Left ventricle myocardium superior (tissue), 1 donor: ENCODE measurements around the gene RPTOR. TPM values are rescaled to one million over a fixed set of nuclear protein-coding genes. Genes with fewer than 3 reads are reported as not detected.
A peak's percentile ranks its signal among the peaks of the same experiment; 100 is the strongest.

Experiments used
- ATAC-seq: fragments of 200-7000 bp; cut with Tn5 transposase; one replicate; pipeline ENCODE4 v1.9.1; 2020; ENCODE audit warnings: mild to moderate bottlenecking, moderate library complexity
- DNase-seq: peaks from one replicate; pipeline ENCODE4 v3.0.0-alpha.2; 2020
- intact Hi-C: fragments of 100-400 bp; cut with micrococcal nuclease; formaldehyde crosslinking; loops from one replicate; pipeline ENCODE4 v1.11.0; 2022
- total RNA-seq: library from RNA; stranded (reverse); fragmentation: NEBNext Ultra II Directional; extraction: Animal tissue kit (Norgen Biotek cat#: 25700); gene quantifications from one replicate; pipeline ENCODE4 v1.2.1, GENCODE V29; 2021
- donor health status: DM: no; HTN: yes; CAD: no; lungs with severe emphysema.

Gene RPTOR
- total RNA-seq, 1 donor from 2014 or later = 20.9 TPM

DNA sequence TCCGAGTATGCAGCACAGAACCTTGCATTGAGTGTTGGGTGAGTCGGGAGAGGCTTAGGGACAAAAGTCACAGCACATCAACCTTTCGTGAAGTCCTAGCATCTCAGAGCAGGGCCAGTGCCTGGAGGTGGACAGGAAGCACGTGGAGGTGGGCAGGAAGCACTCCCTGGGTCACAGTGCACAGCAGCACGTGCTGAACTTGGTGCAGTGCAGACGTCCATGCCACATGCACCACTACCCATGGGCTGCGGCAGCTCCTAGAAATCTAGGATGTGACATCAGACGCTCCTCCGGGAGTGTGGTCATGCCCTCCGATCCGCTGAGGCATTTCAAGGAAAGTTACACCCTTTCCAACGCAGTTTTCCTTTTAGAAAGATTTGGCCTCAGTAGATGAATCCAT, 363.6 kb downstream of the RPTOR start:
- ATAC-seq (no peak), DNase-seq (peak; percentile 16)
- intact Hi-C loops = no loop called here

DNA sequence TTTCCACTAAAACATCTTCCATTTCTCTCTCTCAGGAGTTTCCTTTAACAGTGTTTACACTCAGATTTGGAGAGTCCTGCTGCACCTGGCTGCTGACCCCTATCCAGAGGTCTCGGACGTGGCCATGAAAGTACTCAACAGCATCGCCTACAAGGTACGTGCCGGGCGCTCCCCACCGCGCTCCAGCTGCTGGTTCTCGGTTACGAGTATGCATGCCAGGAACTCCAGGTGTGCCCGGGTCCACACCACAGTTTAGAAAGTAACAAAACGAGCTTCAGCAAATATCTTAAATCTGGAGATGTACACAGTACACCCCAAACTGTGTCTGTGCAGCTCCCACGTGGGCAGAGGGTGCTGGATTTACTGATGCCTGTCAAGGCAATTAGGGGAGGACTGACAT, 364.1 kb downstream of the RPTOR start:
- peak; percentile 21 for DNase-seq
- no peak for ATAC-seq
- intact Hi-C loops = no loop called here

DNA sequence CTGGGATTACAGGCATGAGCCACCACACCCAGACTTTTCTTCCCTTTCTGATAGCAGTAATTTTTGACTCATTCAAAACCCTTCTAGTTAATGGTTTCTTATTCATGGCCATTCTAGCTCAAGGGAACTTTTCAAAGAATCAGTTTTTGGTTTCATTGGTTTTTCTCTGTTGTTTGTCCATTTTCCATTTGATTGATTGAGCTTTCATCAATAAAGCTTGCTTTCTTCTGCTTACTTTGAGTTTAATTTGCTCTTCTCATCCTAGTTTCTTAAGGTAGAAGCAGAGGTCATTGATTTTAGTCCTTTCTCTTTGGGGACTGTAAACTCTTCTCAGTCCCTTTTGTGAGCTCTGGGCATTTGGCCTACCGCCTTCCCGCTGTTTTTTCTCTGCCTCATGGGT, 365.0 kb downstream of the RPTOR start:
- no peak for ATAC-seq
- DNase-seq = no peak
- intact Hi-C loops = no loop called here

DNA sequence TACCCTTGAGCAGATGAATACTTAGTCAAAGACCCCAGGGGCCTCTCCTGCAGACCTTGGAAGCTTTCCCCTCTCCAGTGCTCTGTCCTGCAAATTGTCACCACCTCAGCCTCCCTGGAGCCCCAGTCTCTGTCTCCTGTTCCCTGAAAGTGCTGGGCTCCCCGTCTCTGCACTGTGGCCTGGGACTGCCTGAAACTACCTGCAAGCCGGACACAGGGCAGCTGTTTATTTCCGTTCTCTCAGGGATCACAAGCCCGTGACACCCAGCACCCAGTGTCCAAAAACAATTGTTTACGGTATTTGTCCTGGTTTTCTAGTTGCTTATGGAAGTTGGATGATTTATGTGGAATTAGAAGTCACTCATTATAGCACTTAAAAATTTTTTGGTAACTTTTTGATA, 365.4 kb downstream of the RPTOR start:
- no peak for DNase-seq
- ATAC-seq = no peak
- intact Hi-C loops = no loop called here

DNA sequence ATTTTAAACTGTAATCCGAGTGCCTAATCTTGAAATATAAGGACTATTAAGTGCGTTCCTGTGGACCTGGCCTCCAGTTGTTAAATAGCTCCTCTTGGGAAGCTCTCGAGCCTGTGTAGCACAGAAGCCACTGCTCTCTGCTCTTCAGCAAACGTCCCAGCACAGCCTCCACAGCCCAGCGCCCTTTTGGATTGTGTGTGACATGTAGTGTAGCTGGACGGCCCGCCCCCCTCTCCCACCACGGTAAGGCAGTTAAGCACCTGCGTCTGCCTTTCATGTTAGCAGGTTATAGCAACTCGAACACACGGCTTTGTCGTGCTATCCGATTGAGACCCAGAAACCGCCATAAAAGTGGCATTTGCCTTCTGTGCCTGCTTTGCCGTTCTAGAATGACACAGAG, 367.8 kb downstream of the RPTOR start:
- intact Hi-C loops = no loop called here
- DNase-seq (no peak), ATAC-seq (no peak)

DNA sequence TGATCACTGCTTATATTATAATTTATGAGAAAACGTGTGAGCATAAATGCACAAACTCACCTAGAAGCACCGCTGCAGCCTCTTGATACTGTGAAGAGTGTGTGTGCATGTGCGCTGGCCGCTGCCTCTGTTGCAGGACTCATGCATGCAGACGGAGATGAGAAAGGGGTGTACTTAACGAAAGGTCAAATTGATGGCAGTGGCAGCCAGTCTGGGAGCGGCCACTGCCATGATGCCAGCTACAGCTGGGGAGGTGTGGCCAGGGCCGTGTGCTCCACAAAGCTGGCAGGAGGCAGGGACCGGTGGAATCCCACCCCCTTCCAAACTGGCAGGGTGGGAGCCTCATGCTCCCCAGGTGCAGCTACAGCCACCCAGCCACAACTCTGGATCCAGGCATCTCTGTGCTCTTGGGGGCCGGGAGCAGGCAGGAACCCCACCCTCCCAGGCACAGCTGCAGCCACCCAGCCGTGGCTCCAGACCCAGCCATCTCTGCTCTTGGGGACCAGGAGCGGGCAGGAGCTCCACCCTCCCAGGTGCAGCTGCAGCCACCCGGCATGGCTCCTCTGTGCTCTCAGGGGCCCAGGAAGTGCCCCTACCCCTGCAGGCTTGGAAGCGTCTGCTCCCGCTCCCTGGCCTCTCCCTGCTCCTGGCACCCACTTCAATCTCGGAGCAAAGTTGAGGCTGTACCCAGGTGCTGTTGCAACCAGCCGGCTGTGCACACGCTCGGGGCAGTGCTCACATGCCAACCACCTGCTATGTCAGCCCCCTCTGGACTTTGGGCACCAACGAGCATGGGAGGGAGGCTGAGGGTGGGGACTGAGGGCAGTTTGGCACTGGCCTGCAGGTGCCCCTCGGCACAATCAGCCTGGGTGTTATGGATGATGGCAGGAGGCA, 369.5 kb downstream of the RPTOR start:
- intact Hi-C loops = no loop called here
- DNase-seq (no peak), ATAC-seq (no peak)

DNA sequence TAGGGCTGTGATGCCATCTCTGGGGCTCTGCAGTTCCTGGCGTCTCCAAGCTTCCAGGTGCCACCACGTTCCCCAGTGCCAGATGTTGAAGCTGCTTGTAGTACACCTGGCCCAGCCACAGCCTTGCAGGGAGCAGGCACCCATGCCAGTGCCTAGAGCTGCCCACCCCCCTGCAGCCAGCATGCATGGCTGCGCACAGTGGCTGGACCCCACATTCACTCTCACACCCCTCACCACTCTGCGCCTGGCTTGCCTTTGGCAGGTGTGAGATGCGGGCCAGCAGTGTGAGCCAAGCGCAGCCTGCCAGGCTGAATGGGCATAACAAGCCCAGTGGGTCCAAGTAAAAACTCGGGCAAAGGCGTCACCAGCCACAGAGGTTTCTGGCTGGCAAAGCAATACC, 371.6 kb downstream of the RPTOR start:
- DNase-seq = no peak
- ATAC-seq = no peak
- intact Hi-C loops = no loop called here

DNA sequence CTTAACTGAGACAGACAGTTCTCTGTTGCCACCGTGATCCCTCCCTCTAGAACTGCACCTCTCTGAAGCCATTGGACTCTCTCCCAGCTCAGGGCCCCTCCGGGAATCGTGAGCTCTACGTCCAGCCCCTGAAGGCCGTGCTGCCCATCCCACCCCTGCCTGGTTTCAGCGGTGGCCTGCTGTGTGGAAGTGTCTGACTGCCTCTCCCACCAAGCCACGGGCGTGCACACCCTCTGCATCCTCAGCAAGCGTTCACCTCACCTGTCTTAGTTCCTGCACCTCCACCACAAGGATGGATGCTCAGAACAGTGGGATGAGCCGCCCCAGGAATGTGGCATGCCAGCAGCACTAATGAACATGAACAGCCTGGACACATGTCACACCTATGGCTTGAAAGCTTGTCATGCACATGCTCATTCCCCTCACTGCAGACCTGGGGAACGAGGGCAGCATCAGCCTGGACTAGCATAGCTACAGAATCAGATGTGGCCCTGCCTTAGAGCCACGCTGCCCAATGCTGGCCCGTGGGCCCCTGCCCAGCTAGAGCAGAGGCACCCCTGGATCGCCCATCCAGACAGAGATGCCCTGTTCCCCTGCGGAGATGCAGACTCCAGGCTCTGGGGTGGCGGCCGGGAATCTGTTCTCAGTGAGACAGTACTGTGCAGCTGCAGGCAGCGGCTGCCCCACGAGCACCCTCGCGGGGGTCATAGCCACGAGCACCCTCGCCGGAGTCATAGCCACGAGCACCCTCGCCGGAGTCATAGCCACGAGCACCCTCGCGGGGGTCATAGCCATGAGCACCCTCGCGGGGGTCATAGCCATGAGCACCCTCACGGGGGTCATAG, 373.3 kb downstream of the RPTOR start:
- DNase-seq = no peak
- intact Hi-C loops = no loop called here
- no peak for ATAC-seq

DNA sequence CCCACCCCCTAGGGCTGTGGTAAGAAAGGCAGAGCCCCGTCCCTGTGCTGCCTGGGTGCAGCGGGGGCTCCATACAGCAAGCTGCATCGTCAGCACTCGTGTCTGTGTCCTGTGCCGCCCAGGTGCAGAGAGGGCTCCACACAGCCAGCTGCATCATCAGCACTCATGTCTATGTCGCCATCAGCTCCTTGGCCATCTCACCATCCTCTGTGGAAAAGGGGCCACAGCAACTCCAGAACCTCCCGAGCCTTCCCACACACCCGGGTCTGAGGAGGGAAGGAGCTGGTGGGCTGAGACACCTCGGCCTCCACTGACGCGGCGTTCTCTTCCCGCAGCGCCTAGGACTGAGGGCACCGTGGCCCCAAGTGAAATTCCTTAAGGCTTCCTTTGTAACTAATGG, 374.1 kb downstream of the RPTOR start:
- intact Hi-C loops = no loop called here
- DNase-seq (no peak), ATAC-seq (no peak)

DNA sequence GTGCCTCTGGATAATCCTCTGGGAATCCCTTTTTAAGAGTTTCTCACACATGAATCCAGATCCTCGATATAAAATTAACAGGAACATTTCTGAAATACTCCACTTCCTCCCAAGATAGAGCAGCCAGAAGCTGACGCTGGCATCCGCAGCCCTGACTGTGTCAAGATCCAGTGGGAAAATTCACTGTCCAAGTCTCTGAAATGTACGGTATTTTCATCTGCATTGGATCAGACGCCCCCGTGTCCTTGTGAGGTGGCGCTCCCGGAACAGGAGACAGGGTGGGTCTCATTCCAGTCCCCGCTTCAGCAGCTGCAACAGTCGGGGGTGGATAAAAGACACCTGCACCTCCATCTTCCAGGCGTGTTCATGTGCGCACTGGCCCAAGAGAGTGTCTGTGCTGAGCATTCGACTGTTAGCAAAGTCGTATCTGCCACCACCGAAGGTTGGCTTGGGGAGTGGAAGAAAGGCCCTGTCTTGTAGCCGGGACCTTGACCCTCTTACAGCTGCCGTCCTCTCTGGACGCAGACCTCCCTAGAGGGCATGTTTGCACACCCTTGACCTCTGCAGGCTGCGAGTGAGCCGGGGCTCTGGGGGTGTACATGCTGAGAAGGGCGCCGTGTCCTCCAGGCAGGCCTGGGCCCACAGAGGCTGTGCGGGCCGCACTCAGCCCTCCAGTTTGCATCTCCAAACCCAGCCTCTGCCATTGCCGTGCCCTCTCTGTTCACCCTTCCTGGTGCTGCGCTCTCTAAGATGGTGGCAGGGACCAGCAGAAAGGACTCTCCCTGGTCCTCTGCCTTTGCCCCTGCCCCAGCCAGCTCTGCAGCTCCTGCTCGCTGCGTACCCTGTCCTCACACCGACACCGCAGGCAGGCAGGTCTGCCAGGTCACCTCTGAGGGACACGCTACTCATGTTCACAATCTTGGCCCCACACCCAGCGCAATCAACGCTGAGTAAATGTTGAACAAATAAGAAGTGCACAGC, 375.0 kb downstream of the RPTOR start:
- intact Hi-C loops = no loop called here
- DNase-seq (no peak), ATAC-seq (peak; percentile 60)

DNA sequence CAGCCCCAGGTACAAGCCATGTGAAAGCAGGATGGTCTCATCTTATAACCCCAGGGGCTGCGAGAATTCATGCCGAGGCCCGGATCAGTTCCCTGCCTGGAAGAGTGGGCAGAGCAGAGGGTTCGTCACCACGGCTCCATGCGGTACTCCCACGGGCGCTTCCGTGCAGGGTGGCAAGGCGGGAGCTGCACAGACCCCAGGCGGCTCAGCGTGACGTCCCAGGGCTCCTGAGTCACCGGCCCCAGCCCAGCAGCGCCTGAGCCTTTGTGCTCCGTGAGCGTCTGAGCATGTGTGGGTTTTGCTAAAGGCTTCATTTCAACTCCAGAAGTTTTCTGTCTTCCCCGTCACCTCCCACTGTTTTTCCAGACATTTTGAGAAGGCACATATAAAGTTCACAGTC, 375.8 kb downstream of the RPTOR start:
- no peak for DNase-seq

DNA sequence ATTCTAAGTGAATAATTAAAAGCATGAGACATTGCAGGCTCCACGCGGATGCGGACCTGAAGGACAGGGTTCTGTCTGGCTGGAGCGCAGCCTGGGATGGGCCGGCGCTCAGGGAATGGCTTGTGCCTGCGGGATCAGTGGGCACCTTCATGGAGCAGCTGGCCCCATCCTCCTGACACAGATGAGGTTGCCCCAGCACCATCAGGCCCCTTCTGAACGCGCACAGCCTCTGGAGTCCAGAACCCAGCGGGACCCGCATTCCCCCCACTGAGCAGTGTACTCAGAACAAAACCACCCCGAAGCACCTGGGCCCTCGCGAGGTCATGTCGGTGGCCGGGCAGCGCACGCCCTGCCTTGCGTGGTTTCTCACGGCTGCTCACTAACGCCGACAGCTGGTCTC, 376.5 kb downstream of the RPTOR start:
- DNase-seq = no peak
- intact Hi-C loops = no loop called here
- no peak for ATAC-seq

More for the DNA sequence above, 375.8 kb downstream of the RPTOR start:
- intact Hi-C loops = no loop called here
- ATAC-seq = peak; percentile 50

DNA sequence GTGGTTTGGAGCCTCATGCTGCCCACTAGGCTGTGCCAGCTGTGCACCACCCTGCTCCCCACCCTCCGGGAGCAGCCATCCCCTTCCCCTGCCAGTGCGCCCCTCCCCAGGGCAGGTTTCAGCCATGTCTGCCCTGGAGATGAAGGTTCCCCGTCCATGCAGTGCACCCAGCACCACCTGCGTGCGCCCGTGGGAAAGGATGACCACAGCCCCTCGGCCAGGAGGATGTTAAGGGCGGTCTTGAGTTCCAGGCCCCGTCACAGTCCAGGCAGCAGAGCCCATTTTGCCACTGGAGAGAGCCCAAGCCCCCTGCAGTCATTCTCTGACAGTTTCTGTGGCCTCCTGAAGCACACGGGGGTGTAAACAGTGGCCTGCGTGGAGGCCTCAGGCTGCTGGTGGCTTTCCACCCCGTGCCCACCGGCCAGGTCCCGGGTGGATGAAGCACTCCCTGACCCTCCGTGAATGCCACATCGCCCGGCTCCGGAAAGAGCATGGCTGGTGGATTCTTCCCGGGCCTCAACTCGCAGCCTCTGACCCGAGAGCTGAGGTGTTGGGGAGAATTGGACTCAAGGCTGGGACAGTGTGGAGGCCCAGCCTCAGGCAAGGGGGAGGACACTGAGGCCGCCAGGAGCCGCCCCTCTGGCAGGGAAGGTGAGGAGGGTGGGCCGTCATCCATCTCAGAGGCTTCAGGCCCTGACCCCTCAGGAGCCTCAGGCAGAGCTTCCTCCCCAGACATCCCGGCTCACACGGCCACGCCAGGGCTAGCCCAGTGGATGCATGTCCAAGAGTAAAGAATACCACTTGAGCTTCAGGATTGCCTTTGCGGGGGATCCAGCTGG, 377.3 kb downstream of the RPTOR start:
- ATAC-seq (no peak), DNase-seq (no peak)
- intact Hi-C loops = no loop called here

DNA sequence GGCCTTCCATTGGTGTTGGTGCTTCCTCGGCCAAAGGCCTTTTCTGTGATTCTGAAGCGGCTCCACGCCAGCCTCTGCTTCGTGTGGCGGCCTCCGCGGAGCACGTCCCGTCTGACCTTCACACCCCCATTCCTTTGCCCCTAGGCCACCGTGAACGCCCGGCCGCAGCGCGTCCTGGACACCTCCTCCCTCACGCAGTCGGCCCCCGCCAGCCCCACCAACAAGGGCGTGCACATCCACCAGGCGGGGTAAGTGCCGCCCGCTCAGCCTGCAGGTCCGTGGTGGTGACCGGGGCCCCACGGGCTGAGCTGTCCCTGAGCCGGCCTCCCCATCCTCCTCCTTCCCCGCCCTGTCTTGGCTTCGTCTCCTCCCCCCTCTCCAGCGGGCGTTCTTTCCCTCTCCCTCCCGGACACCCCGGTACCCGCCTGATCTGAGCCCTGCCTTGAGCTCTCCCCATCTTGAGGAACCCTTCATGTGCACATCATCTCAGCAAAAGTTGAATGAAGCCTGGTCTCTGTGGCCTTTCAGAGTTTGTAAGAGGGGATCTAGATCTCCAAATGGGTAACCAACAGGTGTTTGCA, 378.0 kb downstream of the RPTOR start:
- DNase-seq (no peak), ATAC-seq (no peak)
- intact Hi-C loops = no loop called here

DNA sequence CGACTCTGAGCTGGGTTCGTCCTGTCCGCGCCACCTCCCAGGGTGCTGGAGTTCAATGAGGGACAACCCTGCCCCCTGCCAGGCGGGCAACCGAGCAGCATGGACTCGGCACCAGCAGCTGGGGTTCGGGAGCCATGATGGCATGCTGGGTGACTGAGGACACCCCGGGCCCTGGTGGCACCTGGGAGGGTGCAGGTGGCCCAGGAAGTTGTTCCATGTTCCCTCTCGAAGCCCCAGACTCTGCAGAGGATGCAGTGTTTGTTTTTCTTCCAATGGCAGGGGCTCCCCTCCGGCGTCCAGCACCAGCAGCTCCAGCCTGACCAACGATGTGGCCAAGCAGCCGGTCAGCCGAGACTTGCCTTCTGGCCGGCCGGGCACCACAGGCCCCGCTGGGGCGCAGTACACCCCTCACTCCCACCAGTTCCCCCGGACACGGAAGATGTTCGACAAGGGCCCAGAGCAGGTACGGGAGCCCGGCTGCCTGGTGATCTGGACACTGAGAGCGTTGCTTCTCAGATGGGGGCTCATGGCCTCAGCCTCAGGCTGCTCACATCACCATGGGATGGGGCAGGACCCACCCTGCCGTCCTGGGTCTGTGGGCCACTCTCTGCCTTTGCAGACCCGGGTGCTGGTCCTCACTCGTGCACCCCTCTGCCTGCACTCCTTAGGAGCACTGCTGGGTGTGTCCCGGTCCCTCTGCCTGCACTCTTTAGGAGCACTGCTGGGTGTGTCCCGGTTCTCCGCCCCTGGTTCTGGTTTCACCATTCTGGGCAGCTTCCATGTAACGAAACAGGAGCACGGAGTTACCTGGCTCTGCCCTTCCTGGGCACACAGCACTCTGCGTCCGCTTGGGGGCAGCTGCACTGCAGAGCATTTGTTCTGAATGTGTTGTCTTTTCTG, 378.8 kb downstream of the RPTOR start:
- ATAC-seq (no peak), DNase-seq (no peak)
- intact Hi-C loops = no loop called here

DNA sequence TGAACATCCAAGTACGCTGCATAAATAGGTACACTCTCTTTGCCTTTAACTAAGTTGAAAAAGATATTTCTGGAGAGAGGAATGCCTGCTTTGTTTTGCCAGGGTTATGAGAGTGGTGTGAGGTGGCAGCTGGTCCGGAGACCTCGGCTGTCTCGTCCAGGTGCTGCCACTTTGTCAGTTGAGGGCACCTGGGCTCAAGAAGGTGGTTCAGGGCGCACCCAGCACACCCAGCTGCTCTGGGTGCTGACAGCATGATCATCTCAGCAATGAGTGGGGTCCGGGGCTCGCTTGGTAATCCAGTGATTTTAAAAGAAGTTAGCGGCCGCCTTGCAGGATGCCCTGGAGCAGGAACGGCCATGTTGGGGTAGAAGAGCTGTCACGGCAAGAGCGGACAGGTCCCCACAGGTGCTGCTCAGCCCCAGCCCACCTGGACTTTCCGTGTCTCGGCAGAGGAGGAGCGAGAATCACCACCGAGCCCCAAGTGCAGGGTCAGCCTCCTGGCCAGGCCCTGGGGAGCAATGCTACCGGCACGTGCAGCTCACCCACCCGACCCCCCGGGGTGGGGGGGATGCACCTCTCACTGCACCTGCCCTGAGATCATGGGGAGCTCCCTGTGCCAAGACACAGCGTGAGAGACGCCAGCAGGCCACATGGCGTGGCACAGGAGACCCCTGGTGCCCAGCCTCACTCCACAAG, 379.6 kb downstream of the RPTOR start:
- DNase-seq = no peak
- no peak for ATAC-seq
- intact Hi-C loops = no loop called here
